GM06990 (cell line): ENCODE measurements around the gene EXOG.

Experiments
- DNase-seq: peaks from one replicate; pipeline ENCODE4 v3.0.0-alpha.2; 2011; ENCODE audit not compliant: insufficient read length; ENCODE audit errors: extremely low read depth
- H3K27me3 ChIP-seq: replicated peaks from 2 replicates; pipeline ENCODE4 v1.6.0; 2011; ENCODE audit warnings: low read length; ENCODE audit not compliant: control insufficient read depth, insufficient read depth
- H3K36me3 ChIP-seq: 2 replicates; pipeline ENCODE4 v1.5.1; 2011; ENCODE audit warnings: low read length; ENCODE audit not compliant: control insufficient read depth, insufficient read depth
- H3K4me3 ChIP-seq: replicated peaks from 2 replicates; pipeline ENCODE4 v1.5.1; 2011; ENCODE audit warnings: low read depth, mild to moderate bottlenecking, control low read depth, low read length
- TF ChIP-seq, protein P1 (sequence below): IDR thresholded peaks from 2 replicates; pipeline ENCODE4 v1.5.1; 2011; ENCODE audit warnings: low read length, control low read depth, mild to moderate bottlenecking, inconsistent platforms; ENCODE audit not compliant: insufficient read depth, poor library complexity, severe bottlenecking

Gene EXOG

DNA sequence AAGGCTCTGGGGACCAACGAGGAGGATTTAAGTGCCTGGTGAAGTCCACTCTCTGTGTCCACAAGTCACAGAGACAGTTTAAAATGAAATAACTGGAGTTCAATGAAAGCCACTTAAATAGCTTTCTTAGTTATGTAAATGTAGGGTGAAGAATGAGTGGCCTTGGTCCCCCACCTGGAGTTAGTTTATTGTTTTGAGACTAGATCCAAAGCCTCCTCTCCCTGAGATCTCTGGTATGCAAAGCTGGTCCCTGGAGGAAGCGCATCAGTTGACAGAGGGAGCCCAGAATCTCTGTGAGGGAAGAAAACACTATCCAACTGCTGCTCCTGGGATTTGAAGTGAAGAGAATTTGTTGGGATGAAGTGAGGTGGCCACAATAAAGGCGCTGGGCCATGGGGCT, 40.5 kb downstream of the EXOG start:
- no peak overlapping the region for H3K4me3 ChIP-seq
- no peaks in the 10 kb centered on the region; the same call in none of the 2 replicates for H3K36me3 ChIP-seq
- TF ChIP-seq, protein P1, sequence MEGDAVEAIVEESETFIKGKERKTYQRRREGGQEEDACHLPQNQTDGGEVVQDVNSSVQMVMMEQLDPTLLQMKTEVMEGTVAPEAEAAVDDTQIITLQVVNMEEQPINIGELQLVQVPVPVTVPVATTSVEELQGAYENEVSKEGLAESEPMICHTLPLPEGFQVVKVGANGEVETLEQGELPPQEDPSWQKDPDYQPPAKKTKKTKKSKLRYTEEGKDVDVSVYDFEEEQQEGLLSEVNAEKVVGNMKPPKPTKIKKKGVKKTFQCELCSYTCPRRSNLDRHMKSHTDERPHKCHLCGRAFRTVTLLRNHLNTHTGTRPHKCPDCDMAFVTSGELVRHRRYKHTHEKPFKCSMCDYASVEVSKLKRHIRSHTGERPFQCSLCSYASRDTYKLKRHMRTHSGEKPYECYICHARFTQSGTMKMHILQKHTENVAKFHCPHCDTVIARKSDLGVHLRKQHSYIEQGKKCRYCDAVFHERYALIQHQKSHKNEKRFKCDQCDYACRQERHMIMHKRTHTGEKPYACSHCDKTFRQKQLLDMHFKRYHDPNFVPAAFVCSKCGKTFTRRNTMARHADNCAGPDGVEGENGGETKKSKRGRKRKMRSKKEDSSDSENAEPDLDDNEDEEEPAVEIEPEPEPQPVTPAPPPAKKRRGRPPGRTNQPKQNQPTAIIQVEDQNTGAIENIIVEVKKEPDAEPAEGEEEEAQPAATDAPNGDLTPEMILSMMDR: no peak
- H3K27me3 ChIP-seq: no peaks in the 10 kb centered on the region
- DNase-seq: no peak

DNA sequence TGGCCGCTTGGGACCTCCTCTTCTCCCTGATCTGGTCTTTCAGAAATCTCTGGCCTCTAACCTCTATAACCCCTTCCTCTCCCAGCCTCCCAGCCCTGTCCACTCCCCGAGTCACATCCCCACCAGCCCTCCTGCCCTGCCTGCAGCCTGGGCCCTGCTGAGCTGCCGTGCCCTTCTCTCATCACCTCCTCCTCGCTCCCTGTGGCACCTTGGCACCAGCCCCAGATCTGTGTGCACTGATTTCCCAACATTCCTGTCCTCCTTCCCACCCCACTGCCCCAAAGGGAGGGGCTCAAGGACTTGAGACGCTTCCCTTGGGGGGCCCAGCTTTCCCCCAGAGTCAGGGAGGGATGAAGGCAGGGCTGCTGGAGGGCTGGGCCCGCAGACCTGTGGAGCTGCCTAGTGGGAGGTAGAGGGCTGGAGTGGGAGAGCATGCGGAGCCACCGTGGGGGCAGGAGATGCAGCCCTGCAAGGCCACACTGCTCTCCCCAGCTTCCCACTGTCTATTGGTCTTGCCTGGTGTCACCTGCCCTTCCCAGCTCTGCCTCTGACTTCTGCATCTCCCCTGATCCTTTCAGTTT, 42.7 kb downstream of the EXOG start:
- no peak overlapping the region for H3K4me3 ChIP-seq
- no peaks in the 10 kb centered on the region; the same call in 1 of the 2 replicates for H3K36me3 ChIP-seq
- TF ChIP-seq, protein P1: no peak
- DNase-seq: no peak
- H3K27me3 ChIP-seq: no peaks in the 10 kb centered on the region

DNA sequence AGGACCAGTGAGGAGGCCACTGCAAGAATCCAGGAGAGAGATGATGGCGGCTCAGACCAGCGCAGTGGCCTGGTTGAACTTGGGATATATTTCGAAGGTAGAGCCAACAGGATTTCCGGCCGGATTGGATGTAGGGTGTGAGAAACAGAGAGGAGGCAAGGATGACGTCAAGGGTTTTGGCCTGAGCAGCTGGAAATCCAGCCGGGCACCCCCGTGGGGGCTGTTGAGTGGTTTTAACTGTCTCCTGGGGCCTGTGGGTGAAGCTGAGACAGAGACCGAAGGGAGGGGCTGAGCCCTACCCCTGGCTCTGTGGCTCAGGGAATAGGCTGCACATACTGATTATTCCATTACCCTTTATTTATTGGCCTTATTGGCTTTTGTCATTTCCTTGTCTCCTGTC, 45.7 kb downstream of the EXOG start:
- H3K36me3 ChIP-seq: no peaks in the 10 kb centered on the region; the same call in 1 of the 2 replicates
- H3K4me3 ChIP-seq: no peak overlapping the region
- no peak for DNase-seq
- TF ChIP-seq, protein P1: no peak
- H3K27me3 ChIP-seq: no peaks in the 10 kb centered on the region

DNA sequence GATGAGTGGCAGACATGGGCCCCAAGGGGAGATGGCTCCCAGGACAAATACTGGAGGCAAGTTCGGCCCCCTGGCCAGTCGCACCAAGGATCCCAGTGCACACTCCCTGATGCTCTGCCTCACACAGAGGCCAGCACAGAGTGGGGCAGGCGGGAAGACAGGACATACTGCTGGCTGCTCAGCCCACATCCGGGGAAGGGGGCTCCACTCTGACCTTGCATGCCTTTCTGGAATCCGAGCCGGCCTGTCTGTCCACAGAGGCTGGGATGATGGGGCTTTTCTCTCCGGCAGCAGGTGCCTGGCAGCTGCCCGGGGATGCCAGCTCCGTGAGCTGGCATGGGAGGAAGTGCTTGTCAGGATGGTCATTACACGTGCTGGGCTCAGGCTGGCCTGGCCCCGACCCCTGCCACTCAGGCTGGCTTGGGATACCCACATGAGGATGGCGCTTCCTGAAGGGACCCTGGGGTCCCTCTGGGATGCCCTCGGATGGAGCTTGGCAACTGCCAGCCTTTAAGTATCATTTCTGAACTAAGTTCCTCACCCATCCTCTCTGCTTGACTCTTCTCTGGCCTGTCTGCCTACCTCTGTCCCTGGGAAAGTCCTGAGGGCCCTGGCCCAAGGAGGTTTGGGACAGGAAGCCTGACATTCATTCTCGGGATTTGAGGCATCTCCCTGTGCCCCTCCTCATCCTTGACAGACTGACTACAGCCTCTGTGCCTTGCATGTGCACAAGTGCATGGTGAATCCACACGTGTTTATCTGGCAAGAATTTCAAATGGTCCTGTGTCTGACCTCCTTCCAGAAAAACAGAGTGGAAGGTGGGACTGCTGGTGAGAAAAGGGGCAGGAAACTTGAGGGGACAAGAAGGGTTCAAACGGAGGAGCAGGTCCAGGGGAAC, 46.5 kb downstream of the EXOG start:
- Histone ChIP-seq H3K4me3 (no peak overlapping the region), H3K36me3 (no peaks in the 10 kb centered on the region), H3K27me3 (no peaks in the 10 kb centered on the region)
- TF ChIP-seq, protein P1: no peak
- DNase-seq: no peak

DNA sequence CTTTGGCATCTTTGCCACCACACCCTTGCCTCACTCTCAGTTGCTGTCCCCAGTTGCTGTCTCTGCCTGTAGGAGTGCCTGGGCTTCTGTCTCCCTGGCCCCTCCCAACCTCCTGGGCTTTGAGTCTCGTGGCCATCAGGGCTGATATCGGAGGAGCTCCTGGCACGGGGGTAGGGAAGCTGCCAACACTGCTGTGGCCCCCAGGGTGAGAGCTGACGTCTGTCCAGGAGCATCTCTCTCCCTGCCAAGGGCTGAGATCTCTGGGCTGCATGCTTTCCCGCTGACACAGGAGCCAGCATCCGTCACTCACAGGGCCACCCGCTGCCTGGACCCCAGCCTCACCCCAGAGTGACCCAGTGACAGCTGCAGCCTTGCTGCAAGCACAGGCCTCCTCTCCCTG, 47.4 kb downstream of the EXOG start:
- Histone ChIP-seq H3K4me3 (no peak overlapping the region), H3K36me3 (no peaks in the 10 kb centered on the region), H3K27me3 (no peaks in the 10 kb centered on the region)
- DNase-seq: no peak
- TF ChIP-seq, protein P1: no peak
